HG03097 (cell line): ENCODE data around the gene A3GALT2.
"Not testable (repeated sequence)": the region's sequence is repeated elsewhere in the genome, so short reads cannot be mapped to it uniquely, and the experiment has no call there.

Experiments used
- ATAC-seq: cut with Tn5 transposase; IDR thresholded peaks from one replicate; pipeline ENCODE4 v1.9.1; 2021; ENCODE audit not compliant: unreplicated experiment, low FRiP score

A3GALT2 gene

DNA sequence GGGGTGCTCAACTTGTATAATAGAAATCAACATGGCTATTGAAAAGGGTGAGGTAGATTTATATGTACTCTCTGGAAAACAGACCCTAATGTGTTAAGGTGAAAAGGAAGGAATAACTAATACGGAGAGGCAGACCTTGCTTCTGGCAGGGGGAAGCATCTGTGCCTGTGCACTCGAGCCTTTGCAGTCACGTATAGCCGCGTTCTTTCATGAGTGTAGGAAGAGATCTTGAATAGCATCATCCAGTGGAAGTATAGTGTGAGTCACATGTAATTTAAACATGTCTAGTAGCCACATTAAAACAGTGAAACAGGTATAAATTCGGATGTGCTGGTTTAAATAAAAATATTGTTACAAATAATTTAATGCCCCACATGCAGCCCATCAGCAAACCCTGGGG lies 3.0 kb downstream of the A3GALT2 start:
- ATAC-seq, result no peak

DNA sequence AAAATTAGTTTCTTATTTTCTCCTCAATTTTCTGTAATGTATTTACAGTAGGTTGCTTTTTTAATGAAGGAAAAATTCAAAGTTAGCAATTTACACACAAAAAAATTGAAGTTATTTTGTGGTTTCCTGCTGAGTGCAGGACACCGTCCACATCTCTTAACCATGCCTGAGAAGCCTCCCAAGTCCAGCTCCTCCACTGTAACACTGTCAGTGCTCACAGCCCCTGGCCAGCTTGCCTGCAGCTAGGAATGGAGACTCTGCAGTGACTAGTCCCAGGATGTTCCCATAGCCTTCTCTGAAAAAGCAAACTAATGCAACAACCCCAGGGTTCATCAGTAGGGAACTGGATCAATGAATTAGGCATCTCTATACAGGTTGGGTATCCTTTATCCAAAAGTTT lies 3.5 kb downstream of the A3GALT2 start:
- ATAC-seq, result no peak

DNA sequence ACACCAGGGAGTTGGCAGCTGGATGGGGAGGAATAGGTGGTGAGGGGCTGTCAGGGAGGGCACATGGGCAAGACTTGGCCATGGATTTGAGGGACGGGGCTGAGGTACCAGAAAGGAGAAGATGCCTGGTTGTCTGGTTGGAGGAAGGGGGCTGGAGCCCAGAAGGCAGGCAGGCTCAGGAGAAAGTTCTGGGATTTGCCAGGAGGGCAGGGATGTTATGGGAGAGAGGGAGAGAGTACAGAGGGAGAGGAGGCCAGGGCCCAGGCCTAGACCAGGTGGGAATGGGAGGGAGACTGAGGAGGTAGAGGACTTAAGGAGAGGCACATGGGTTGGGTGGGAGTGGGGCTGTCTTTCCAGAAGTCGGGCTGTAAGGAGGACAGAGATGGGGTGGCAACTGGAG lies 4.3 kb downstream of the A3GALT2 start:
- no peak for ATAC-seq

DNA sequence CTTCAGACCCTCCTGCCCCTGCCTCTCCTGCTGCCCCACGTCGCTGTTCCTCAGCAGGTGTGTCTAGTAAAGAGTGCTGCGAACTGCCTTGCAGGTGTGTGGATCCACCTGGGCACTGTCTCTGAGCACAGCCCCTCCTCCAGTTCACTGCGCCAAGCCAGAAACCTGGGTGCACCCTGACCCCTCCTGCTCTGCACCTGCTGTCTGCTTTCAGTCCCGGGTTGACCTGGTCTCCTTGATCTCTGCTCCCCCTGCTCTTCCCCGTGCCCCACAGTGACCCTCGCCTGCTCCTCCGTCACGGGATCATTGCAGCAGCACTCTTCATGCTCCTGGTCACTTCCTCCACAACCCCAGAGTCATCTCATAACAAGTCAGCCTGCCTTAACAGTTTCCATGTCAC lies 6.5 kb downstream of the A3GALT2 start:
- no peak for ATAC-seq

DNA sequence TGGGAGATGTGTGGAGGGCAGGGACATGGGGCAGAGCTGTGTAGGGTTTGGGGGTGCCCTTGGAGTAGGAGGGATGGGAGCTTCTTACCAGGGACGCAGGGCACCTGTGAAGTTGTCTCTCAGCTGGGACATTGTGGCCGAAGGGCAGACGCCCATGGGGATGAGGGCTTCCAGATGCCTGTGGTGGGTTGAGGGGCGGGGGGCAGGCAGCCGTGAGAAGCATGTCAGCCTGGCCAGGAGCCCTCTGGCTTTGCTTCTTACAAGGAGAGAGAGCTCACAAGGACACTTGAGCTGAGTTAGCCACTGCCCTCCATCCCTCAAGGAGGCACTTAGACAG lies 8.5 kb downstream of the A3GALT2 start:
- no peak for ATAC-seq

DNA sequence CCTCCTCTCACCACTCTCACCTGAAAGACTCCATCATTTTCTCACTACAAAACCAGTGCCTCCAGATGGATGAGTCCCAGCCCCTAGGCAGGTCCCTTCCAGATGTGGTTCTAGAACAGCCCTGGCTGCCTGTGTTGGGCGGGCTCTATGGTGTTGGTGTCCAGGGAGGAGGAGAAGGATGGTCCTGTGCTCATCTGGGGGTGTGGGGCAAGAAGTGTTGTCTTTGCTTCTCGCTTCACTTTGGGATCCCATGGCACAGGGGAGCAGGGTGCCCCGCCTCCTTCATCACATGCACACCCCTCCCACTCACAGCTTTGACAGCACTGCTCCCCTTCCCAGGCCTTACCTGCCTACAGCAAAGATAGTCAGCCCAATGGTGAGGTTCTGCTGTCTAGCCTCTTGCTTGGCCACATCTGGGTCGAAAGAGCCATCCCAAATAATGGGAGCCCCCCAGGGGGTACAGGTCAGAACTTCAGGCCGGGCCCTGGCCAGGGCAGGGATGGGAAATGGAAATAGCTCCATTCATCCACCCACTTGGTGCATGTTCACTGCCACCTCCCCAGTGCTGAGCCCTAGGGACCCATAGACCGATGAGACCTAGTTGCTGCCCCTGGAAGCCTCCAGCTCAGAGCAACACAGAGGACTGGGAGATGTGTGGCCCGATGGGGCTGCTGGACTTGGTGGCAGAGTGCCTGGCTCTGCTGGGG lies 9.0 kb downstream of the A3GALT2 start:
- ATAC-seq, result no peak

DNA sequence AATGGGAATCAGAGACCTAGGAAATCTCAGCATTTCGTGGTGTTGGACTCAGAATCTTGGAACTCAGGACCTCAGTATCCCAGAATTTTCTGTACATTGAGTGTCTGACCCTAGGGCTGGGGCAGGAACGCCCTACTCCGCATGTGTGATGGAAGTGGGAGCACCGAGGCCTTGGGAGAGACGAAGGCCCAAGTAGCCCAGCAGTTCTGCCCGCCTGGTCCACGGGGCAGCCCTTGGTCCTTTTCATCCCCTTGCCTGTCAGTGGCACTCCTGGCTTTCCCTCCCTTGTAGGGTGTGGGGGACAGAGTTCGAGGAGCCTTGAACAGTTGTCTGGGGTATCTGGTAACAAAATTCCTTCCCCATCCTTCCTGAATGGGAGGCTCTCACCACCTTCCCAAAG lies 10.2 kb downstream of the A3GALT2 start:
- no peak for ATAC-seq

DNA sequence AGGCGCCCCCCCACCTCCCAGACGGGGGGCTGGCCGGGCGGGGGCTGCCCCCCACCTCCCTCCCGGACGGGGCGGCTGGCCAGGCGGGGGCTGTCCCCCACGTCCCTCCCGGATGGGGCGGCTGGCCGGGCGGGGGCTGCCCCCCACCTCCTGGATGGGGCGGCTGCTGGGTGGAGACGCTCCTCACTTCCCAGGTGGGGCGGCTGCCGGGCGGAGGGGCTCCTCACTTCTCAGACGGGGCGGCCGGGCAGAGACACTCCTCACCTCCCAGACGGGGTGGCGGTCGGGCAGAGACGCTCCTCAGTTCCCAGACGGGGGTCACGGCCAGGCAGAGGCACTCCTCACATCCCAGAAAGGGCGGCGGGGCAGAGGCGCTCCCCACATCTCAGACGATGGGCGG lies 11.5 kb downstream of the A3GALT2 start:
- ATAC-seq, result not testable (repeated sequence)

DNA sequence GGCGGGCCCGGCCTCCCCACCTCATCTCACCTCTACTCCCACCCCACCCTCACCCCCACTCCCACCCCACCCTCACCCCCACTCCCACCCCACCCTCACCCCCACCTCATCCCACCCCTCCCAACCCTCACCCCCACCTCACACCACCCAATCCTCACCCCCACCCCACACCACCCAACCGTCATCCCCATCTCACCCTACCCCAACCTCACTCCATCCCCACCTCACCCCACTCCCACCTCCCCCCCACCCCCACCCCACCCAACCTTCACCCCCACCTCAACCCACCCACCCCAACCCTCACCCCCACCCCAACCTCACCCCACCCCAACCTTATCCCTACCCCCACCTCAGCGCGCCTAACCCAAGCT lies 13.4 kb downstream of the A3GALT2 start:
- no peak for ATAC-seq

DNA sequence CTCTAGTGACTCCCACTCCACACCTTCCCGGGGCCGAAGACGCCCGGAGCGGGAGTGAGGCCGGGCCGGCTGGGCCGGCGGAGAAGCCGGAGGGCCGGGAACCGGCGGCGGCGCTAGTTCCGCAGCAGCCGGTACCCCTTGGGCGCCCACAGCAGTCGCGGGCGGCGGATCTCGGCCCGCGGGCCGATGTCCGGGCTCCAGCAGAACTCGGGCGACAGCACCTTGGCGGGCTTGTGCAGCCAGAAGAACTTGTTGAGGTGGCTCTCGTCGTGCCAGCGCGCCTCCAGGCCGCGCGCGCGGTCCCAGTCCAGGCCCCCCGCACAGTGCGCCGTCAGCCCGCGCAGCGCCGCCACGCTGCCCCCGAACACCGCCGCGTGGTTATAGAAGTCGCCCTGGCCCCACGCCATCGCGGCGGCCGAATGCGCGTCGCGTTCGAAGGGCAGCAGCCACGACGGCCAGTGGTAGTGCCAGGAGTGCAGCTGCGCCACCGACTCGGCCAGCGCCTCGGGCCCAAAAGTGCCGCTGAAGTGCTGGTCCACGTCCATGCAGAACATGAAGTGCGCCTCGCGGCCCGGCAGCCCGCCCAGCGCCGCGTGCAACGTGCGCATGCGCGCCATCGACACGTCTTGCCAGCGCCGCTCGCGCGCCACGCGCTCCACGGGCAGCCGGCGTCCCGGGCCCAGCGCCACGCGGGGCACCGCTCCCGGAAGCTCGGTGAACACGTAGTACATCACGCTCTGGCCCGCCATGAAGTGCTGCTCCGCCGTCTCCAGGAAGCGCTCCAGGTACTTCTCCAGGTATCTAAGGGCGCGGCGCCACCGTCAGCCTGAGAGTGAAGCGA lies 14.0 kb downstream of the A3GALT2 start:
- ATAC-seq, result no peak

DNA sequence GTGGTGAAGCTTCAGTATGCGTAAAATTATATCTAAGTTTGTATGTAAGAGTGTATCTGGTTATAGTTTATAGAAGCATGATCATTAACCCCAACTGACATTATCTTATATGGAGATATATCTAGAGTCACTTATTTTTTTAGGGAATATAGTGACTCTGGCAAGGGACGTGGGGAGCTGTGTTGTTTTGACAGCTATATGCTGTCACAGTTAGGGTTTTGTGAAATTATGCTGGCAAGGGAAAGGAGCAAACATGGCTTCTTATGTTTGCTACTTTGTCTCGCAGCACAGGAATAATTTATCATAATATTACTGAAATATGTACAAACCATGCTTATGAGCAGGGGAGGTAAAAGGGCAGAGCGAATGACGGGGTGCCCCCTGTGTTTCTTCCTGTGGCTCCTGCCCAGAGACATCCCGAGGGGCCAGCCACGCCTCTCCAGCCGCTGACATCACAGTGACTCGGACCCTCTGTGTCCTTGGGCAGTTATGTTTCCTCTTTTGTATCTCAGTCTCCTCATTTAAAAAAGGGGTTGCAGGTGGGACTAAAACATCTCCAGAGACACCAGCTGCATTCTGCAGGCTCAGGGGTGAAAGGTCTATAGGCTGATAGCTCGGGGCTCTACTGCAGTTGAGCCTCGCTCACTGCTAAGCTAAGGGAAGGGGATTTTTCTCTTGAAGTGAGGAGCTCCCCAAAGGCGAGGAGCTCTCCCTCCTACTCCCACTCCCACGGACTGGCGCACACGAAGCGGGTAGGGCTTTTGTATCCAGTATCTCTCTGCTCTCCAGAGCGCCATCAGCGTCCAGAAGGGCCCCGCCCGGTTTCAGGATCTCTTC lies 14.9 kb downstream of the A3GALT2 start:
- no peak for ATAC-seq

DNA sequence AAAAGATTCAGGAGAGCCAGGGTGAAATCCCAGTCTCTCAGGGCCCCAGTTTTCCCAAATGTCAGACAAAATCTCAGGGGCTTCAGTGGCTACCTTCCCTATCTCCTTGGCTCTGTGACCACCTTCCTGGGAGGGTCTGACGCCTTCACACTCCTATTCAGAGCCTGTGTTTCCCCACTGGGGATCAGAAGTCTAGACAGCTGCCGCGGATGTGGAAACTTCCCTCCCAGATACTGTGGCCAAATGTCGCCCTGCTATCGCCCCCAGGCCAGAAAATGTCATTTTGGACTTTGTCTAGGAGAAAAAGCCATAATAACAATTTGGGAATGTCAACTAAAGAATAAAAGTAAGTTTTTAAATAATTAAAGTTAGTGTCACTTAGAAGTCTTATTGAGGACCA lies 15.9 kb downstream of the A3GALT2 start:
- no peak for ATAC-seq

DNA sequence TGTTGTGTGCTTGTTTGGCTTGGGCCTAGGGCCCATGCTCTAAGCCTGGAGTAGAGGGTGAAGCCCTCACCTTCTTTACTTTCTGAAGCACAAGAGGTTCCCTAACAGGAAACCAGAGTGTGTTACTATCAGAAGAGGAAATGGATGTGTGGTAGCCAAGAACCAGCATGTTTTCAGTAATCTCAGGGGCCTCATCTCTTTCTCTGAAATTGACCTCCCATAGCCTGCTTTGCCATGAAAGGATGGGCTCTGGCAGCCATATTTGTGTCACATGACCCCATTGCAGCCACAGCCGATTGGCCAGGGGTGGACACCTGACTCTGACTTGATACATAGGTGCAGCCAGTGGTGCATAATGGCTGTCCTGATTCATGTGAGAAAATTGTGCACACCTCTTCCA lies 18.6 kb downstream of the A3GALT2 start:
- ATAC-seq, result no peak

DNA sequence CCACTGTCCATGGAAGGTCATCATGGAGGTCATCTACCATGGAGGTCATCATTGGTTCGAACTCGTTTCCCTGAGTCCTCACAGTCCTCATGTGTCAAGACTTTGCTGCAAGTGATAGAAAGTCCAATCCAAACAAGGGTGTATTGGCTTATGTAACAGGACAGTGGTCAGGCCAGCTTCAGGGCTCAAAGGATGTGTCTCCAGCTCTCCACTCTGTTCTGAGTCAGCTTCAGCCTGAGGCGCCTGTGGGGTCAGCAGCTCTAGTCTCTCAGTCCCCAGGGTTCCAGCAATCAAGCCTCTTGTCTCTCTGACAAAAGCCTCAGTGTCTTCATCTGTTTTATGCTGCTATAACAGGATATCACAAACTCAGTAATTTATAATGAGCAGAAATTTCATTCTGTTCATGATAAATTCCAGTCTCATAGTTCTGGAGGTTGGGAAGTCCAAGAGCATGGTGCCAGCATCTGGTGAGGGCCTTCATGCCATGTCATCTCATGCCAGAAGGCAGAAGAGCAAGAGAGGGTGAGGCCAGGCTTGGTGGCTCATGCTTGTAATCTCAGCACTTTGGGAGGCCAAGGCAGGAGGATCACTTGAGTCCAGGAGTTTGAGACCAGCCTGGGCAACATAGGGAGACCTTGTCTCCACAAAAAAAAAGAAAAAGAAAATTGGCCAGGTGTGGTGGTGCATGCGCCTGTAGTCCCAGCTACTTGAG lies 19.5 kb downstream of the A3GALT2 start:
- no peak for ATAC-seq

DNA sequence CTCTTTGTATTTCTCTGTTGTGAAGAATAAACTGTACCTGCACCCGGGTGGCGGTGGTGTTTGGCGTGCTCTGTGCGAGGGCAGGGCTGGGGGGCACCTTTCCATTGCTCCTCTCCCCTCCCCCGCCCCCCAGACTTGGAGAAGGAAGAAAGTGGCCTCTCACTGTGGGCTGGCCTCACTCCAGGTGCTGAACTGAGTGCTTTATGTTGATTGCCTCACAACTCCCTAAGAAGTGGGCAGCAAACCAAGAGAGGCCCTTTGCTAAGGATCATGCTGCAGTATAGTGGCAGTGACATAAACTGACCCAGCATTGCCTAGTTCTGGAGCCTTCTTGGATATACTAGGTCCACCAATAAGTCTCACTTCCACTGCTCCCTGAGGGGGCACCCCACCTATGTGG lies 20.2 kb downstream of the A3GALT2 start:
- no peak for ATAC-seq

DNA sequence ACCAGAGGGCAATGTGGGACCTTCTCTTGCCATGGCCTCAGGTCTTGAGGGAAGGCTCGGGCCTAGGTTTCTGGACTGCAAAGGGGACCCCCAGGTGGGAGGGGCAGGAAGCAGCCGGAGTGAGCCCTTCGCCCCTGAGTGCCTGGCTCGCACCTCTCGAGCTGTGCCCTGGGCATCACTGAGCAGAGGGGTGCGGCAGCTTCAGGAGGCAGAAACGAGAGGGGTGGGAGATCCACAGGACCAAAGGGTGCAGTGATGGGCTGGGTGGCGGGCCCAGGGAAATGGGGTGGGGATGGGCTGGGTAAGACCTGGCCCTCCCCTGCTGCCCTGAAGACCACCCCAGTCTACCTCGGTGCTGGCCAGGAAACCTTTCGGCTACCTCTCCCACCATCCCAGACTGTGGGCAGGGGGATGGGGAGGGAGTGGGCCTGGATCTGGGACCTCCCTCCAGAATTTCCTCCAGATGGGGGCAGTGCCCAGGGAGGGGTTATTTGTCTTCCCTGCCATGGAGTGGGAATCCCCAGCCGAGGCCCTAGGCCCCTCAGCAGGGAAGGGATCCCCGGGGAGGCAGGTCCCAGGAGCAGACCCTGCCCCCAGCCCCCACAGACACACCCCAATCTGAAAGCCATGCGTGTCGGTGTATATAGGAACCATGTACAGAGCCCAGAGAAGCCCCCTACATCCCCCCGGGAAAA lies 21.3 kb downstream of the A3GALT2 start:
- no peak for ATAC-seq

DNA sequence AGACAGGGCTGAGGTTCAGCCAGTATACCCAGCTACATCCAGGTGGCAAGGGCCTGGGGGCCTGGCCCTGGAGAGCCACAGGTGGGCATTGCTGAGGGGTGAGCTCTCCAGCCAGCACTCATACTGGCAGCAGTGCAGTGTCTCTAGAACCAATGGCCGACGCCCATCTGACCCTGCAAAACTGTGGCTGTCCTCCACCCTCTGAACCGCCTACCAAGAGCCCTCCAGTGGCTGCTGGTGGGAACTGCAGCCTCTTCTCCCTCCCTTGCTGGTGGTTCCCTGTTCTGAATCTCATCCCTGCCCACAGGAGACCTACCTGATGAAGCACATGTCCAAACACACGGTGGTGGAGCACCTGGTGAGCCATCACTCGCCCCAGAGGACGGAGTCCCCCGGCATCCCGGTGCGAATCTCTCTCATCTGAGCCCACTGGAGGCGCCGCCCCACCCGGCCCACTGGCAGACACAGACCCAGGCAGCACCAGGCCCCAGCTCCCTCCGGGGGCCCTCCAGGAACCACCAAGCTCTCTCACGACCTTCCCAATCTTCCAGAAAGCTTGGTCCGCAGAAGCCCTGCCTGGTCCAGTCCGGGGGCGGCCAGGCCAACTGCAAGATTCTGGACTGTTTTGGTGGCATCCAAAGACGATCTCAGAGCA lies 22.1 kb downstream of the A3GALT2 start:
- no peak for ATAC-seq

DNA sequence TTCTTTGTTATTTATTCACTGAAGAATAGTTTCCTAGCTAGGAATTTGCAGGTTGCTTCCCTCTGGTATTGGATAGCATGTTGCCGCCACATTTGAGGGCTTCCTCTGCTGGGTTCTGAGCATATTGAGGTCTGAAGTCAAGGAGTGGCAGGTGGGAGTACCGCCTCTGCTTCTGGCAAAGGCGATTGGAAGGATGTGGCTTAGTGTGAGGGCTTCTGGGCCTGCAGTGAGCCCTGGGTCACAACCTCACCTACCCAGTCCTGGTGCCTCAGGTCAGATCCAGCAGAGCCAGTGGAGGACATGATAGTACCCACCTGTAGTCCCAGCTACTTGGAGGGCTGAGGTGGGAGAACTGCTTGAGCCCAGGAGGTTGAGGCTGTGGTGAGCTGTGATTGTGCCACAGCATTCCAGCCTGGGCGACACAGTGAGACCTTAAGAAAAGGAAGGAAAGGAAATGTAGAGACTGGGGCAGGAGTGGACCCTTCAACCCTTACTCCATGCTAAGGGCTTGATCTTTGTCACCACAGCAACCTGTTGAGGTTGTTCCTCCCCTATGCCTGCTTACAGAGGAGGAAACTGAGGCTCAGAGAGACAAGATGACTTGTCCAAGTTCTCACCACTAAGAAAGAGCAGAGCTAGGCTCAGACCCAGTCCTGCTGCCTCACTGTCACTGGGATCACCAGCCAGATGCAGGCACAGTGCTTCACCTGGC lies 22.8 kb downstream of the A3GALT2 start:
- no peak for ATAC-seq

DNA sequence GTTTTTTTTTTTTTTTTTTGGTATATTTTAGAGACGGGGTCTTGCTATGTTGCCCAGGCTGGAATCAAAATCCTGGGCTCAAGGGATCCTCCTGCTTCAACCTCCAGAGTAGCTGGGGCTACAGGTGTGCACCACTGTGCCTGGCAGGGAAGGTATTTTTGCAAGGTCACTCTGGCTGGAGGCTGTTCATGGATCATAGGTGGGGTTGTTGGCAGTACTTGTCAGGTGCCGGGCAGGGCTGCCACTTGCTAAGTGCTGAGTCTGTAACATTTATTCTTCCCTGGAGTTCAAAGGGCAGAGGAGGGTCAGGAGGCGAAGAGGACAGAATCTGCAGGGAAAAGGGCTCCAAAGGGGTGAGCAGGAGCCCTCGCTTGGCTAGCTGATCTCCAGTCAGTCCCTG lies 24.1 kb downstream of the A3GALT2 start:
- ATAC-seq, result no peak
